Fibroblast of lung (primary cell): Measurements from ENCODE around the gene BBX. TPM values are rescaled to one million over a fixed set of nuclear protein-coding genes. Genes with fewer than 3 reads are reported as not detected.

Source experiments
- DNase-seq, 2 donors: peaks; one replicate each; pipeline versions ENCODE4 v3.0.0 to v3.0.0-alpha.2; 2010; ENCODE audit warnings: low read depth in 2 of 2
- H2AFZ ChIP-seq: 2 replicates; pipeline ENCODE4 v1.5.1; 2012; ENCODE audit warnings: low read length, control low read depth, inconsistent platforms
- H3K27ac ChIP-seq: 2 replicates; pipeline ENCODE4 v1.5.1; 2011; ENCODE audit warnings: low read length, control low read depth; ENCODE audit not compliant: insufficient read depth
- H3K27me3 ChIP-seq: 2 replicates; pipeline ENCODE4 v1.5.1; 2011; ENCODE audit warnings: mild to moderate bottlenecking, low read length; ENCODE audit not compliant: control insufficient read depth, insufficient read depth
- H3K36me3 ChIP-seq: 2 replicates; pipeline ENCODE4 v1.5.1; 2011; ENCODE audit warnings: low read length; ENCODE audit not compliant: control insufficient read depth, insufficient read depth
- H3K4me1 ChIP-seq: 2 replicates; pipeline ENCODE4 v1.5.1; 2011; ENCODE audit warnings: low read length; ENCODE audit not compliant: control insufficient read depth, insufficient read depth; ENCODE audit errors: extremely low read depth
- H3K4me2 ChIP-seq: 2 replicates; pipeline ENCODE4 v1.5.1; 2011; ENCODE audit warnings: low read length, control low read depth; ENCODE audit not compliant: insufficient read depth; ENCODE audit errors: extremely low read depth
- H3K4me3 ChIP-seq, 4 experiments: fragments of 200-600 bp in 1 of 4; sonication (generic) in 1 of 4; replicated peaks in 1 of 4; 2 replicates each; pipeline ENCODE4 v1.5.1; 2011 to 2016; ENCODE audit warnings: low read length in 4 of 4, low read depth in 3 of 4, mild to moderate bottlenecking in 3 of 4, control low read depth in 2 of 4, inconsistent platforms in 1 of 4, mixed read lengths in 1 of 4; ENCODE audit not compliant: insufficient read depth in 1 of 4; ENCODE audit errors: control extremely low read depth in 1 of 4
- H3K79me2 ChIP-seq: 2 replicates; pipeline ENCODE4 v1.5.1; 2012; ENCODE audit warnings: mild to moderate bottlenecking, low read length, inconsistent platforms; ENCODE audit not compliant: control insufficient read depth, insufficient read depth
- H3K9ac ChIP-seq: 2 replicates; pipeline ENCODE4 v1.5.1; 2011; ENCODE audit warnings: mild to moderate bottlenecking, low read length, control low read depth; ENCODE audit not compliant: insufficient read depth
- H3K9me3 ChIP-seq: 2 replicates; pipeline ENCODE4 v1.5.1; 2012; ENCODE audit warnings: low read depth, low read length; ENCODE audit not compliant: control insufficient read depth, insufficient read depth
- H4K20me1 ChIP-seq: 2 replicates; pipeline ENCODE4 v1.5.1; 2011; ENCODE audit warnings: low read length; ENCODE audit not compliant: control insufficient read depth, insufficient read depth; ENCODE audit errors: extremely low read depth
- EZH2 ChIP-seq: IDR thresholded peaks from 2 replicates; pipeline ENCODE4 v1.5.1; 2012; ENCODE audit warnings: low read length, control low read depth, mild to moderate bottlenecking; ENCODE audit errors: missing control alignments
- polyA minus RNA-seq: library from RNA; depleted of rRNA, polyadenylated mRNA; stranded (reverse); fragments of >200 nt; gene quantifications from 2 replicates; pipeline ENCODE4 v1.2.3, GENCODE V29; 2011; ENCODE audit warnings: low replicate concordance
- polyA plus RNA-seq, 2 donors: library from polyadenylated mRNA; depleted of rRNA in 1 of 2; stranded (reverse) in 1 of 2; unstranded in 1 of 2; fragments of >200 nt; gene quantifications; 2 replicates each; pipeline ENCODE4 v1.2.1, GENCODE V29; 2011 to 2012; ENCODE audit warnings: missing spikeins in 1 of 2
- total RNA-seq: library from RNA; depleted of rRNA; stranded (reverse); fragments of >200 nt; gene quantifications from 2 replicates; pipeline ENCODE4 v1.2.1, GENCODE V29; 2014
- TF ChIP-seq, protein P1 (sequence below), 2 donors: IDR thresholded peaks in 1 of 2; conservative IDR thresholded peaks in 1 of 2; 1 replicate in 1 of 2; 2 replicates in 1 of 2; pipeline ENCODE4 v1.5.1; 2011 to 2012; ENCODE audit warnings: low read length in 2 of 2, control low read depth in 1 of 2, inconsistent platforms in 1 of 2, low read depth in 1 of 2, mild to moderate bottlenecking in 1 of 2

BBX gene
- total RNA-seq (55.0 and 71.2 TPM in 2 replicates), polyA plus RNA-seq (34.9 and 50.0 TPM in 2 replicates), polyA minus RNA-seq (35.0 and 57.4 TPM in 2 replicates)
- 16.5 and 28.7 TPM in 2 replicates for polyA plus RNA-seq (2012)

DNA sequence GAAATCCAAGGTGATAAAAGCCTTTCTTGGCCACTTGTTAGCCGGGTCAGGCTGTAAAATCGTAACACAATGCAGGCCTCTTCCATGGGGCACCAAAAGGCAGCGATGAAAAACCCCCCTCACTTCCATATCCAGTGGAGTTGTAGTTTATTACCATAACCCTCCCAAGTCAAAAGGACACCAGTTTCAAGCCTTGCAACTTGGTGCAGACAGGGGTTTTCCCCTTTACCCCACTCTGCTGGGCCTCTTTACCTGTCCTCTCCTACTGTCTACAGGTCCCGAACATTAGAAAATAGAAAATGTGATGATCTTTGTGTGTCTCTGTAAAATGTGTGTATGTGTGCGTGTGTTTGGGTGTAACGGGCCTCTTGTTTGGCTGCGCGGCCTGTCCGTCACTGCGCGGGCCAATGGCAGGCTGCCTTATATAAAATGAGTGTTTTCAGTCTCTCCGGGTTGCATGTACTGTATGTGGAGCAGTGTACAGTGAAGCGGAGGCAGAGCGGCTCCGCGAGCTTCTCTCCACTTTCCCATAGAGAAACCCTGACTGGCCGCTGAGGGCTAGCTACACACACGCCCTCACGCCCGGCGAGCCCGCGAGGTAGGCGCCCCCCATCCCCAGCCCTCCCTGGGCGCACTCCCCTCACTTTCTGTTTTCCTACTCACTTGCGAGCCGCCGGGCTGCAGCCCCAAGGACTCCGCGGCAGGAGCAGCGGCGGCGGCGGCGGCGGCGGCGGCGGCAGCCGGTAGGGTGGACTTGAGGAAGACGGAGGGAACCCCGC, at the start of gene BBX:
Gene BBX, plus strand, starts transcription at position 453 of the 779 bp plus-strand sequence. CDS start 187,499 bp downstream, outside the sequence.
- Histone ChIP-seq H3K27me3 (no peaks in the 10 kb centered on the region), H3K4me1 (peaks cover 3% of the 10 kb centered on the region), H3K4me2 (peak within 1 kb of the TSS; percentile 89), H3K36me3 (no peaks in the 10 kb centered on the region), H3K9me3 (no peaks in the 10 kb centered on the region), H4K20me1 (no peaks in the 10 kb centered on the region), H3K4me3 (peak within 1 kb of the TSS; percentile 84 to 88 (median 86)), H2AFZ (peak within 1 kb of the TSS; percentile 97), H3K79me2 (peaks cover 24% of the 10 kb centered on the region), H3K27ac (peak within 1 kb of the TSS; percentile 76), H3K9ac (peak within 1 kb of the TSS; percentile 71)
- TF ChIP-seq, protein P1, sequence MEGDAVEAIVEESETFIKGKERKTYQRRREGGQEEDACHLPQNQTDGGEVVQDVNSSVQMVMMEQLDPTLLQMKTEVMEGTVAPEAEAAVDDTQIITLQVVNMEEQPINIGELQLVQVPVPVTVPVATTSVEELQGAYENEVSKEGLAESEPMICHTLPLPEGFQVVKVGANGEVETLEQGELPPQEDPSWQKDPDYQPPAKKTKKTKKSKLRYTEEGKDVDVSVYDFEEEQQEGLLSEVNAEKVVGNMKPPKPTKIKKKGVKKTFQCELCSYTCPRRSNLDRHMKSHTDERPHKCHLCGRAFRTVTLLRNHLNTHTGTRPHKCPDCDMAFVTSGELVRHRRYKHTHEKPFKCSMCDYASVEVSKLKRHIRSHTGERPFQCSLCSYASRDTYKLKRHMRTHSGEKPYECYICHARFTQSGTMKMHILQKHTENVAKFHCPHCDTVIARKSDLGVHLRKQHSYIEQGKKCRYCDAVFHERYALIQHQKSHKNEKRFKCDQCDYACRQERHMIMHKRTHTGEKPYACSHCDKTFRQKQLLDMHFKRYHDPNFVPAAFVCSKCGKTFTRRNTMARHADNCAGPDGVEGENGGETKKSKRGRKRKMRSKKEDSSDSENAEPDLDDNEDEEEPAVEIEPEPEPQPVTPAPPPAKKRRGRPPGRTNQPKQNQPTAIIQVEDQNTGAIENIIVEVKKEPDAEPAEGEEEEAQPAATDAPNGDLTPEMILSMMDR (conservative IDR thresholded peaks at IDR 0.05 in 1 of 2, IDR thresholded peaks at IDR 0.05 in 1 of 2; ENCODE audit: low read depth in 1 of 2, low read length in 2 of 2), result no peak
- TF ChIP-seq EZH2, result no peak
- peak; percentile 99 for DNase-seq

GRCh38 chr3:107476462-107476861, 46.3 kb upstream of the BBX start:
- DNase-seq, result no peak
- H3K9me3 ChIP-seq, result no peaks in the 10 kb centered on the region
- no peaks in the 10 kb centered on the region for H3K79me2 ChIP-seq
- no peak overlapping the region for H3K9ac ChIP-seq
- H3K4me3 ChIP-seq, result no peak overlapping the region
- H3K27ac ChIP-seq, result no peak overlapping the region
- H3K4me1 ChIP-seq, result no peaks in the 10 kb centered on the region
- no peaks in the 10 kb centered on the region for H4K20me1 ChIP-seq
- no peaks in the 10 kb centered on the region for H3K27me3 ChIP-seq
- no peaks in the 10 kb centered on the region for H3K36me3 ChIP-seq
- TF ChIP-seq, protein P1 (conservative IDR thresholded peaks at IDR 0.05 in 1 of 2, IDR thresholded peaks at IDR 0.05 in 1 of 2; ENCODE audit: low read depth in 1 of 2, low read length in 2 of 2), result no peak
- H2AFZ ChIP-seq, result no peak overlapping the region
- no peak overlapping the region for H3K4me2 ChIP-seq

GRCh38 chr3:107487490-107487889, 35.3 kb upstream of the BBX start:
- H3K4me1 ChIP-seq, result no peaks in the 10 kb centered on the region
- H3K27ac ChIP-seq, result no peak overlapping the region
- H3K36me3 ChIP-seq, result no peaks in the 10 kb centered on the region
- H3K4me3 ChIP-seq, result no peak overlapping the region
- no peak overlapping the region for H3K9ac ChIP-seq
- peak in 1 of 2 donors; percentile 6 for DNase-seq
- H3K79me2 ChIP-seq, result no peaks in the 10 kb centered on the region
- no peaks in the 10 kb centered on the region for H4K20me1 ChIP-seq
- no peaks in the 10 kb centered on the region for H3K27me3 ChIP-seq
- no peak overlapping the region for H3K4me2 ChIP-seq
- TF ChIP-seq EZH2, result no peak
- TF ChIP-seq, protein P1 (conservative IDR thresholded peaks at IDR 0.05 in 1 of 2, IDR thresholded peaks at IDR 0.05 in 1 of 2; ENCODE audit: low read depth in 1 of 2, low read length in 2 of 2), result no peak
- H2AFZ ChIP-seq, result no peak overlapping the region
- no peaks in the 10 kb centered on the region for H3K9me3 ChIP-seq
